GM12878 (cell line): ENCODE results near the gene MX1. TPM values are rescaled to one million over a fixed set of nuclear protein-coding genes. Genes with fewer than 3 reads are reported as not detected.

Experiments used
- ATAC-seq: fragments of 200-7000 bp; cut with Tn5 transposase; 3 replicates; pipeline ENCODE4 v1.9.1; 2020; ENCODE audit warnings: mild to moderate bottlenecking, moderate library complexity
- BruUV-seq: library from RNA; stranded (reverse); fragments of 400-500 nt; replicated peaks from 2 replicates; lab custom pipeline; 2021; lab: Mats Ljungman, UMichigan
- CTCF ChIA-PET: fragments of 300-600 bp; sonication (Branson Sonifier 250); formaldehyde crosslinking; extraction: SDS; loops from one replicate; lab custom pipeline; 2021; ENCODE audit warnings: inconsistent platforms; lab: Yijun Ruan, JAX
- POLR2A ChIA-PET: fragments of 350-600 bp; formaldehyde crosslinking; extraction: SDS; loops from one replicate; lab custom pipeline; 2021; ENCODE audit warnings: inconsistent platforms; lab: Charles Lee
- RAD21 ChIA-PET: fragments of 300-600 bp; sonication (Branson Sonifier 250); formaldehyde crosslinking; loops from one replicate; lab custom pipeline; 2023; ENCODE audit warnings: antibody characterized with exemption; ENCODE audit not compliant: unreplicated experiment; lab: Charles Lee
- SMC1A ChIA-PET: fragments of 300-600 bp; sonication (Branson Sonifier 250); formaldehyde crosslinking; loops from one replicate; lab custom pipeline; 2023; ENCODE audit not compliant: unreplicated experiment, uncharacterized antibody; lab: Charles Lee
- DNase-seq: peaks from one replicate; pipeline ENCODE4 v3.0.0-alpha.2; 2011; ENCODE audit warnings: low read depth, low spot score
- FAIRE-seq: peaks from 3 replicates; lab custom pipeline; 2011; peaks lifted over from hg19 to GRCh38; lab: Jason Lieb, UNC
- H2AFZ ChIP-seq: 2 replicates; pipeline ENCODE4 v1.6.0; 2011; ENCODE audit warnings: low read depth, low read length, control low read depth; ENCODE audit not compliant: control insufficient read depth
- H3K27ac ChIP-seq: 2 replicates; pipeline ENCODE4 v1.5.1; 2011; ENCODE audit warnings: control low read depth; ENCODE audit not compliant: control insufficient read depth, insufficient read depth
- H3K27me3 ChIP-seq, 2 experiments: replicated peaks in 1 of 2; 2 replicates each; pipeline versions ENCODE4 v1.6.0 to v1.6.1; 2011; ENCODE audit warnings: low read length in 1 of 2; ENCODE audit not compliant: control insufficient read depth in 2 of 2, insufficient read depth in 2 of 2
- H3K36me3 ChIP-seq, 2 experiments: 2 replicates each; pipeline ENCODE4 v1.5.1; 2011; ENCODE audit warnings: low read length in 1 of 2; ENCODE audit not compliant: control insufficient read depth in 2 of 2, insufficient read depth in 2 of 2
- H3K4me1 ChIP-seq: 2 replicates; pipeline ENCODE4 v1.6.1; 2011; ENCODE audit warnings: mild to moderate bottlenecking, low read length, moderate library complexity, mixed read lengths; ENCODE audit not compliant: control insufficient read depth, insufficient read depth
- H3K4me2 ChIP-seq: 2 replicates; pipeline ENCODE4 v1.6.0; 2011; ENCODE audit warnings: control low read depth; ENCODE audit not compliant: control insufficient read depth, insufficient read depth
- H3K4me3 ChIP-seq: fragments of 200-600 bp; sonication (generic); 2 replicates; pipeline ENCODE4 v1.5.1; 2016
- H3K79me2 ChIP-seq: 2 replicates; pipeline ENCODE4 v1.6.0; 2011; ENCODE audit warnings: low read length; ENCODE audit not compliant: control insufficient read depth, insufficient read depth
- H3K9ac ChIP-seq: 2 replicates; pipeline ENCODE4 v1.8.0; 2011; ENCODE audit warnings: low read length, control low read depth, mixed read lengths; ENCODE audit not compliant: control insufficient read depth, insufficient read depth
- H3K9me3 ChIP-seq: replicated peaks from 3 replicates; pipeline ENCODE4 v1.5.1; 2011; ENCODE audit warnings: mild to moderate bottlenecking, low read length; ENCODE audit not compliant: control insufficient read depth, insufficient read depth
- H4K20me1 ChIP-seq: 2 replicates; pipeline ENCODE4 v1.6.0; 2011; ENCODE audit not compliant: control insufficient read depth, insufficient read depth
- CBX3 ChIP-seq: fragments of 200-600 bp; sonication (generic); IDR thresholded peaks from 2 replicates; pipeline ENCODE4 v1.6.1; 2016; ENCODE audit warnings: low read depth, borderline replicate concordance
- CTCF ChIP-seq, 3 experiments: IDR thresholded peaks in 2 of 3; conservative IDR thresholded peaks in 1 of 3; 2 replicates each; pipeline ENCODE4 v1.5.1; 2011; ENCODE audit warnings: low read depth in 3 of 3, low read length in 3 of 3, mild to moderate bottlenecking in 3 of 3, control low read depth in 2 of 3, moderate library complexity in 2 of 3, inconsistent platforms in 1 of 3, mixed read lengths in 1 of 3; ENCODE audit not compliant: control insufficient read depth in 2 of 3, insufficient read depth in 1 of 3; ENCODE audit errors: extremely low read depth in 1 of 3
- DPF2 ChIP-seq: fragments of 450-650 bp; IDR thresholded peaks from 2 replicates; pipeline ENCODE4 v1.6.1; 2017; ENCODE audit warnings: mild to moderate bottlenecking
- EED ChIP-seq: sonication (generic); IDR thresholded peaks from 2 replicates; pipeline ENCODE4 v1.6.1; 2016; ENCODE audit warnings: antibody characterized with exemption, low read depth
- ESRRA ChIP-seq: IDR thresholded peaks from 2 replicates; pipeline ENCODE4 v1.6.1; 2012; ENCODE audit warnings: mild to moderate bottlenecking, low read length, improper control_type of control experiment
- POLR2A ChIP-seq: IDR thresholded peaks from 2 replicates; pipeline ENCODE4 v1.6.1; 2011; ENCODE audit warnings: low read depth, mild to moderate bottlenecking, low read length
- STAT1 ChIP-seq: fragments of 450-650 bp; conservative IDR thresholded peaks from 2 replicates; pipeline ENCODE4 v1.6.1; 2014; ENCODE audit warnings: antibody characterized with exemption, mild to moderate bottlenecking
- TARDBP ChIP-seq: IDR thresholded peaks from 2 replicates; pipeline ENCODE4 v1.6.1; 2016; ENCODE audit warnings: borderline replicate concordance
- WRNIP1 ChIP-seq: IDR thresholded peaks from 2 replicates; pipeline ENCODE4 v1.6.1; 2011; ENCODE audit warnings: low read depth, low read length, improper control_type of control experiment, borderline replicate concordance
- YBX1 ChIP-seq: fragments of 450-650 bp; IDR thresholded peaks from 2 replicates; pipeline ENCODE4 v1.6.1; 2016; ENCODE audit warnings: antibody characterized with exemption
- ZNF687 ChIP-seq: fragments of 450-650 bp; IDR thresholded peaks from 2 replicates; pipeline ENCODE4 v1.6.1; 2017; ENCODE audit warnings: mild to moderate bottlenecking, moderate library complexity
- WGBS: methylation state at CpG from one replicate; pipeline ENCODE4 v1.1.6; 2016; ENCODE audit warnings: low lambda C conversion rate; ENCODE audit not compliant: insufficient replicate concordance, insufficient coverage; ENCODE audit errors: missing lambda C conversion rate; 5-methylcytosine and 5-hydroxymethylcytosine counted together
- in situ Hi-C: fragments of 300-500 bp; cut with MboI; formaldehyde crosslinking; loops from 9 replicates; pipeline ENCODE4 v1.14.3; 2018; ENCODE audit warnings: mixed read lengths
- intact Hi-C: fragments of 100-400 bp; cut with micrococcal nuclease; formaldehyde crosslinking; loops from one replicate; pipeline ENCODE4 v1.14.2; 2022; ENCODE audit not compliant: unreplicated experiment
- polyA plus RNA-seq, 11 experiments: library from polyadenylated mRNA; depleted of rRNA in 4 of 11; unstranded in 6 of 11; stranded (reverse) in 5 of 11; fragments of >200 nt; fragmentation: Nextera tagmentation in 4 of 11; fragmentation: Illumina TruSeq in 1 of 11; extraction: Ambion mirVana in 4 of 11; extraction: Trizol in 1 of 11; gene quantifications; 1 replicate in 1 of 11; 2 replicates in 10 of 11; pipeline versions ENCODE4 v1.2.1 to v1.2.3, GENCODE V29; 2011 to 2016; ENCODE audit warnings: inconsistent platforms in 2 of 11, missing spikeins in 2 of 11, low read depth in 1 of 11
- total RNA-seq, 4 experiments: library from RNA; depleted of rRNA in 3 of 4; stranded (reverse); fragments of >200 nt in 3 of 4; fragmentation: Illumina TruSeq in 1 of 4; extraction: Trizol in 1 of 4; gene quantifications; 2 replicates each; pipeline versions ENCODE4 v1.2.1 to v1.2.3, GENCODE V29; 2013 to 2021
- TF ChIP-seq, protein P1 (sequence below): fragments of 450-650 bp; formaldehyde crosslinking; IDR thresholded peaks from 2 replicates; pipeline ENCODE4 v1.4.0; 2022; ENCODE audit warnings: mild to moderate bottlenecking, moderate library complexity

Gene MX1
- total and polyA plus RNA-seq, 10 of the 15 experiments (the other 5 are each of a cell fraction or from before 2014, with no cell fraction given), result 75.9 to 385 (median 302) TPM

DNA sequence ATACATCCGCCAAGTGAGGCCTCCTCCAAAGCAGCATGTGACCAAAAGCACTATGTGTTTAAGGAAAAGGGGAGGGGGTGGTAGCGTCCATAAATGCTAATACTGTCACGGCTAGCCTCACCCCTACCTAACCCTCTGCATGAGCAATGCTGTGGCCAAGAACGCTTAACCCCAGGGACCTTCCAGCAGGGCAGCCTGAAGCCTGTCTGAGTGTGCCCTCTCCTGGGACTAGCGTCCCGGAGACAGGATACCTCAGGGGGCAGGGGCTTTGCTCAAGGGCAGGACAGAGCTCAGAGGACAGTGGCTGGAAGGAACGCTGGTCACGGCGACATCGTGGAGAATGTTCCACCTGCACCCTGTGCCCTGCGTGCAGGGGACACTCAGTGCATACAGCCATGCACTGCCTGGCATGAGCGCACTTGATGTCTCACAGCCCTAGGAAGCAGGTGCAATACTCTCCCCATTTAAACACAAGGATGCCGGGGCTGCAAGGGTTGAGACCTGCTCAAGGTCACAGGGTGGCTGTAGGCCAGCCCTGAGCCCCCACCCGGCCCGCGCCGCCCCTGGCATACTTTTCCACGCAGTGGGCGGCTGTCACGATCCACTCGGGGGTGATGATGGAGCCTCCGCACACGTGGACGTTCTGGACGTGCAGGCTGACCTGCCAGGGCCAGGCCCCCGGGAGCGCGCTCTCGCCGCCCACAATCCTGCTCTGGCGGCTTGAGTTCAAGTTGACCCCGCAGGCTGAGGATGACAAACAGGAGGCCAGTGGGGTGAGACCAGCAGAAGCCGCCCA, 46.9 kb downstream of the MX1 start:
- 68% methylated on average over 32 of the region's 33 CpGs for WGBS
- ChIA-PET SMC1A (no interaction called here), CTCF (no interaction called here), RAD21 (no interaction called here), POLR2A (no interaction called here)
- no peak overlapping the region for H3K4me2 ChIP-seq
- DNase-seq (no peak), FAIRE-seq (no peak), ATAC-seq (no peak)
- in situ Hi-C loops (no loop called here), intact Hi-C loops (no loop called here)
- H3K9me3 ChIP-seq, result no peaks in the 10 kb centered on the region
- H2AFZ ChIP-seq, result no peak overlapping the region
- no peaks in the 10 kb centered on the region for H3K79me2 ChIP-seq
- H3K36me3 ChIP-seq, result no peaks in the 10 kb centered on the region
- H3K27me3 ChIP-seq, result no peaks in the 10 kb centered on the region; a peak in 2 of 4 replicates
- no TSS peak for BruUV-seq
- no peaks in the 10 kb centered on the region for H3K4me1 ChIP-seq
- no peak overlapping the region for H3K4me3 ChIP-seq
- no peak for TF ChIP-seq YBX1
- no peak for TF ChIP-seq DPF2
- no peak for TF ChIP-seq ZNF687
- no peak for TF ChIP-seq EED
- TF ChIP-seq, protein P1, sequence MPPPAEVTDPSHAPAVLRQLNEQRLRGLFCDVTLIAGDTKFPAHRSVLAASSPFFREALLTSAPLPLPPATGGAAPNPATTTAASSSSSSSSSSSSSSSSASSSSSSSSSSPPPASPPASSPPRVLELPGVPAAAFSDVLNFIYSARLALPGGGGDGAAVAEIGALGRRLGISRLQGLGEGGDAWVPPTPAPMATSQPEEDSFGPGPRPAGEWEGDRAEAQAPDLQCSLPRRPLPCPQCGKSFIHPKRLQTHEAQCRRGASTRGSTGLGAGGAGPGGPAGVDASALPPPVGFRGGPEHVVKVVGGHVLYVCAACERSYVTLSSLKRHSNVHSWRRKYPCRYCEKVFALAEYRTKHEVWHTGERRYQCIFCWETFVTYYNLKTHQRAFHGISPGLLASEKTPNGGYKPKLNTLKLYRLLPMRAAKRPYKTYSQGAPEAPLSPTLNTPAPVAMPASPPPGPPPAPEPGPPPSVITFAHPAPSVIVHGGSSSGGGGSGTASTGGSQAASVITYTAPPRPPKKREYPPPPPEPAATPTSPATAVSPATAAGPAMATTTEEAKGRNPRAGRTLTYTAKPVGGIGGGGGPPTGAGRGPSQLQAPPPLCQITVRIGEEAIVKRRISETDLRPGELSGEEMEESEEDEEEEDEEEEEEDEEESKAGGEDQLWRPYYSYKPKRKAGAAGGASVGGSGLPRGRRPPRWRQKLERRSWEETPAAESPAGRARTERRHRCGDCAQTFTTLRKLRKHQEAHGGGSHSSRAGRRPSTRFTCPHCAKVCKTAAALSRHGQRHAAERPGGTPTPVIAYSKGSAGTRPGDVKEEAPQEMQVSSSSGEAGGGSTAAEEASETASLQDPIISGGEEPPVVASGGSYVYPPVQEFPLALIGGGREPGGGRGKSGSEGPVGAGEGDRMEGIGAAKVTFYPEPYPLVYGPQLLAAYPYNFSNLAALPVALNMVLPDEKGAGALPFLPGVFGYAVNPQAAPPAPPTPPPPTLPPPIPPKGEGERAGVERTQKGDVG, result no peak
- no peak for TF ChIP-seq ESRRA
- no peak for TF ChIP-seq STAT1
- TF ChIP-seq CTCF (IDR thresholded peaks at IDR 0.05 in 2 of 3, conservative IDR thresholded peaks at IDR 0.05 in 1 of 3; ENCODE audit: control insufficient read depth in 2 of 3, extremely low read depth in 1 of 3, insufficient read depth in 1 of 3, low read depth in 3 of 3, low read length in 3 of 3), result no peak
- no peak for TF ChIP-seq WRNIP1
- TF ChIP-seq POLR2A, result no peak
- no peak for TF ChIP-seq CBX3
- no peak for TF ChIP-seq TARDBP
- H3K9ac ChIP-seq, result no peak overlapping the region
- H4K20me1 ChIP-seq, result no peaks in the 10 kb centered on the region; the same call in 1 of the 2 replicates
- no peak overlapping the region for H3K27ac ChIP-seq
